Thyroid gland (tissue), 4 donors: ENCODE results near the gene POLR2B. TPM values are rescaled to one million over a fixed set of nuclear protein-coding genes. Genes with fewer than 3 reads are reported as not detected.
A peak's percentile ranks its signal among the peaks of the same experiment; 100 is the strongest.
"Not testable (repeated sequence)": the region's sequence is repeated elsewhere in the genome, so short reads cannot be mapped to it uniquely, and the experiment has no call there.

Experiments used
- DNase-seq, 2 donors: peaks; one replicate each; pipeline ENCODE4 v3.0.0-alpha.2; 2019
- H3K27ac ChIP-seq, 3 donors: fragments of 200-600 bp; sonication (generic); 1 replicate in 2 of 3; 2 replicates in 1 of 3; pipeline ENCODE4 v1.5.1; 2016 to 2019; ENCODE audit warnings: mild to moderate bottlenecking in 1 of 3, moderate library complexity in 1 of 3
- H3K27me3 ChIP-seq: fragments of 200-600 bp; sonication (generic); one replicate; pipeline ENCODE4 v1.5.1; 2019
- H3K36me3 ChIP-seq, 2 donors: fragments of 200-600 bp; sonication (generic); one replicate each; pipeline ENCODE4 v1.5.1; 2016 to 2019
- H3K4me1 ChIP-seq, 2 donors: fragments of 200-600 bp; sonication (generic); one replicate each; pipeline ENCODE4 v1.5.1; 2017 to 2019
- H3K4me3 ChIP-seq, 3 donors: fragments of 200-600 bp; sonication (generic); replicated peaks in 1 of 3; 1 replicate in 2 of 3; 2 replicates in 1 of 3; pipeline ENCODE4 v1.5.1; 2016; ENCODE audit warnings: mild to moderate bottlenecking in 1 of 3
- H3K9me3 ChIP-seq: fragments of 200-600 bp; sonication (generic); one replicate; pipeline ENCODE4 v1.5.1; 2017
- CTCF ChIP-seq, 6 experiments: fragments of 200-600 bp in 3 of 6; fragments of 450-650 bp in 3 of 6; sonication (generic) in 3 of 6; IDR thresholded peaks; one replicate each; pipeline ENCODE4 v1.5.1; 2016 to 2019; ENCODE audit warnings: antibody characterized with exemption in 6 of 6, mild to moderate bottlenecking in 2 of 6, inconsistent platforms in 1 of 6, moderate library complexity in 1 of 6
- POLR2A ChIP-seq, 2 donors: fragments of 450-650 bp; IDR thresholded peaks; one replicate each; pipeline ENCODE4 v1.6.1; 2017; ENCODE audit warnings: antibody characterized with exemption in 2 of 2, mild to moderate bottlenecking in 2 of 2, moderate library complexity in 1 of 2
- WGBS, 2 donors: methylation state at CpG; one replicate each; pipeline ENCODE4 v1.1.5; 2017; 5-methylcytosine and 5-hydroxymethylcytosine counted together
- intact Hi-C: fragments of 100-400 bp; cut with DNase I; formaldehyde crosslinking; loops from one replicate; pipeline ENCODE4 v1.15.1; 2023
- total RNA-seq, 4 donors: library from RNA; depleted of rRNA; stranded (reverse); fragments of >200 nt; gene quantifications; one replicate each; pipeline ENCODE4 v1.2.3, GENCODE V29; 2016

POLR2B gene
- total RNA-seq, 4 donors from 2014 or later = 82.1 to 111 (median 84.2) TPM

GRCh38 chr4:57053508-57053907 lies 74.8 kb downstream of the POLR2B start:
- no peak for TF ChIP-seq POLR2A (IDR thresholded peaks at IDR 0.05)
- TF ChIP-seq CTCF (IDR thresholded peaks at IDR 0.05) = no peak
- H3K4me3 ChIP-seq = no peak overlapping the region
- no peak overlapping the region for H3K27ac ChIP-seq
- H3K4me1 ChIP-seq = peaks cover 0 to 31% of the 10 kb centered on the region in 2 donors
- no peak for DNase-seq
- no peaks in the 10 kb centered on the region for H3K36me3 ChIP-seq
- intact Hi-C loops = no loop called here
- H3K27me3 ChIP-seq = no peaks in the 10 kb centered on the region
- no peaks in the 10 kb centered on the region for H3K9me3 ChIP-seq
- 72 to 93% methylated on average over 4 to 5 of the region's 5 CpGs for WGBS, 2 donors

GRCh38 chr4:57055886-57056285 lies 77.2 kb downstream of the POLR2B start:
- no peak overlapping the region for H3K4me3 ChIP-seq
- TF ChIP-seq CTCF (IDR thresholded peaks at IDR 0.05) (no peak), POLR2A (IDR thresholded peaks at IDR 0.05) (no peak)
- intact Hi-C loops = no loop called here
- DNase-seq = peak in 1 of 2 donors; percentile 13
- no peaks in the 10 kb centered on the region for H3K36me3 ChIP-seq
- peaks cover 0 to 21% of the 10 kb centered on the region in 2 donors for H3K4me1 ChIP-seq
- WGBS, 2 donors = 43 to 52% methylated on average over 14 of the region's 14 CpGs
- no peaks in the 10 kb centered on the region for H3K27me3 ChIP-seq
- peak overlapping the region; percentile 14 to 26 (median 19) for H3K27ac ChIP-seq
- H3K9me3 ChIP-seq = no peaks in the 10 kb centered on the region

- intact Hi-C loops = no loop called here
- DNase-seq = no peak
- Histone ChIP-seq H3K9me3 (no peaks in the 10 kb centered on the region), H3K4me1 (peaks cover 22 to 53% of the 10 kb centered on the region in 2 donors), H3K27me3 (no peaks in the 10 kb centered on the region), H3K36me3 (no peaks in the 10 kb centered on the region), H3K4me3 (no peak overlapping the region), H3K27ac (peak overlapping the region in 1 of 3 donors; percentile 93)
- WGBS, 2 donors = 72 to 77% methylated on average over 6 of the region's 6 CpGs
- TF ChIP-seq POLR2A (IDR thresholded peaks at IDR 0.05) (no peak), CTCF (IDR thresholded peaks at IDR 0.05) (no peak)
These were observed 81.4 kb downstream of the POLR2B start for GRCh38 chr4:57059890-57060716.

- peaks cover 22 to 57% of the 10 kb centered on the region in 2 donors for H3K4me1 ChIP-seq
These were observed 82.0 kb downstream of the POLR2B start for GRCh38 chr4:57060717-57061067.

GRCh38 chr4:57061395-57061794 lies 82.7 kb downstream of the POLR2B start:
- 61 to 73% methylated on average over 5 of the region's 5 CpGs for WGBS, 2 donors
- no peak for DNase-seq
- no peaks in the 10 kb centered on the region for H3K36me3 ChIP-seq
- no peaks in the 10 kb centered on the region for H3K27me3 ChIP-seq
- H3K27ac ChIP-seq = peak overlapping the region in 2 of 3 donors; percentile 17 to 93
- TF ChIP-seq CTCF (IDR thresholded peaks at IDR 0.05) = no peak
- no peak for TF ChIP-seq POLR2A (IDR thresholded peaks at IDR 0.05)
- intact Hi-C loops = no loop called here
- peaks cover 22 to 54% of the 10 kb centered on the region in 2 donors for H3K4me1 ChIP-seq
- no peaks in the 10 kb centered on the region for H3K9me3 ChIP-seq
- no peak overlapping the region for H3K4me3 ChIP-seq

More at GRCh38 chr4:57060717-57061067, 82.0 kb downstream of the POLR2B start:
- H3K9me3 ChIP-seq, H3K36me3 ChIP-seq, H3K4me3 ChIP-seq, H3K27me3 ChIP-seq, intact Hi-C loops, DNase-seq: not testable (repeated sequence)
- H3K27ac ChIP-seq = peak overlapping the region in 2 of 3 donors; percentile 17 to 93
- 85 to 87% methylated on average over 6 of the region's 6 CpGs for WGBS, 2 donors
